HepG2 (cell line): ENCODE measurements around the gene BIRC2. TPM values are rescaled to one million over a fixed set of nuclear protein-coding genes. Genes with fewer than 3 reads are reported as not detected.

Experiments
- ATAC-seq: fragments of 200-7000 bp; cut with Tn5 transposase; 3 replicates; pipeline ENCODE4 v1.9.1; 2020; ENCODE audit warnings: mild to moderate bottlenecking, moderate library complexity
- Bru-seq: library from RNA; stranded (reverse); fragments of 400-500 nt; gene quantifications from one replicate; lab custom pipeline; 2021; lab: Mats Ljungman, UMichigan
- BruChase-seq, 2 experiments: library from RNA; stranded (reverse); fragments of 400-500 nt; gene quantifications; one replicate each; lab custom pipeline; 2021; lab: Mats Ljungman, UMichigan
- BruUV-seq: library from RNA; stranded (reverse); fragments of 400-500 nt; replicated peaks from 2 replicates; lab custom pipeline; 2021; lab: Mats Ljungman, UMichigan
- CTCF ChIA-PET: fragments of 300-600 bp; formaldehyde crosslinking; extraction: SDS; loops from one replicate; lab custom pipeline; 2021; ENCODE audit warnings: low total read pairs, inconsistent platforms, low intra/inter-chr PET ratio; lab: Yijun Ruan, JAX
- POLR2A ChIA-PET: fragments of 350-600 bp; sonication (Branson Sonifier 250); formaldehyde crosslinking; loops from one replicate; lab custom pipeline; 2020; ENCODE audit warnings: antibody characterized with exemption, inconsistent platforms; lab: Yijun Ruan, JAX
- DNase-seq: peaks from one replicate; pipeline ENCODE4 v3.0.0-alpha.2; 2015; ENCODE audit warnings: low spot score
- FAIRE-seq: peaks from 3 replicates; lab custom pipeline; 2011; peaks lifted over from hg19 to GRCh38; lab: Jason Lieb, UNC
- H2AFZ ChIP-seq: one replicate; pipeline ENCODE4 v1.6.1; 2011; ENCODE audit warnings: low read length, inconsistent platforms
- H3K27ac ChIP-seq: fragments of 300-600 bp; 3 replicates; pipeline ENCODE4 v1.8.0; 2011; ENCODE audit warnings: mixed run types, mild to moderate bottlenecking, mixed read lengths, low read length, inconsistent platforms; ENCODE audit not compliant: insufficient read depth; ENCODE audit errors: extremely low read length
- H3K27me3 ChIP-seq, 2 experiments: fragments of 200-600 bp in 1 of 2; 2 replicates in 1 of 2; 3 replicates in 1 of 2; pipeline versions ENCODE4 v1.6.0 to v1.8.0; 2011; ENCODE audit warnings: low read length in 2 of 2, mild to moderate bottlenecking in 2 of 2, moderate library complexity in 2 of 2, inconsistent platforms in 1 of 2; ENCODE audit not compliant: insufficient read depth in 2 of 2, control insufficient read depth in 1 of 2
- H3K36me3 ChIP-seq, 2 experiments: fragments of 200-600 bp in 1 of 2; replicated peaks in 1 of 2; 2 replicates in 1 of 2; 3 replicates in 1 of 2; pipeline versions ENCODE4 v1.5.1 to v1.8.0; 2011; ENCODE audit warnings: low read length in 2 of 2, inconsistent platforms in 1 of 2; ENCODE audit not compliant: insufficient read depth in 2 of 2, control insufficient read depth in 1 of 2
- H3K4me1 ChIP-seq: 2 replicates; pipeline ENCODE4 v1.5.1; 2012; ENCODE audit warnings: low read length, inconsistent platforms; ENCODE audit not compliant: insufficient read depth
- H3K4me2 ChIP-seq: 2 replicates; pipeline ENCODE4 v1.6.0; 2011; ENCODE audit warnings: low read depth, low read length, inconsistent platforms
- H3K4me3 ChIP-seq, 3 experiments: fragments of 200-600 bp in 1 of 3; sonication (generic), shearing (Covaris generic) in 1 of 3; replicated peaks in 1 of 3; 2 replicates each; pipeline ENCODE4 v1.5.1; 2011 to 2016; ENCODE audit warnings: low read length in 3 of 3, inconsistent platforms in 2 of 3, low read depth in 2 of 3, mild to moderate bottlenecking in 2 of 3, control low read depth in 1 of 3, mixed read lengths in 1 of 3; ENCODE audit not compliant: insufficient read depth in 1 of 3
- H3K79me2 ChIP-seq: one replicate; pipeline ENCODE4 v1.6.1; 2011; ENCODE audit warnings: low read length, inconsistent platforms; ENCODE audit not compliant: insufficient read depth
- H3K9ac ChIP-seq: 2 replicates; pipeline ENCODE4 v1.6.0; 2011; ENCODE audit warnings: mild to moderate bottlenecking, low read depth, low read length, inconsistent platforms; ENCODE audit not compliant: insufficient read depth
- H3K9me3 ChIP-seq: 2 replicates; pipeline ENCODE4 v1.5.1; 2012; ENCODE audit warnings: mild to moderate bottlenecking, low read length
- H4K20me1 ChIP-seq: 2 replicates; pipeline ENCODE4 v1.6.0; 2011; ENCODE audit warnings: inconsistent platforms, mild to moderate bottlenecking, low read length, moderate library complexity; ENCODE audit not compliant: insufficient read depth
- BHLHE40 ChIP-seq: IDR thresholded peaks from 2 replicates; pipeline ENCODE4 v1.6.1; 2011; ENCODE audit warnings: low read length, improper control_type of control experiment
- BRD4 ChIP-seq: sonication (generic); formaldehyde crosslinking; IDR thresholded peaks from 2 replicates; pipeline ENCODE4 v1.4.0; 2020; ENCODE audit warnings: missing genetic modification reagents
- CBFB ChIP-seq: sonication (generic); formaldehyde crosslinking; IDR thresholded peaks from 2 replicates; pipeline ENCODE4 v1.4.0; 2020; ENCODE audit warnings: missing genetic modification reagents
- FOXO1 ChIP-seq: sonication (generic); formaldehyde crosslinking; IDR thresholded peaks from 2 replicates; pipeline ENCODE4 v1.4.0; 2020; ENCODE audit warnings: missing genetic modification reagents
- GABPB1 ChIP-seq: IDR thresholded peaks from 2 replicates; pipeline ENCODE4 v1.6.1; 2016; ENCODE audit warnings: mild to moderate bottlenecking, missing genetic modification reagents, moderate library complexity, missing compliant biosample characterization
- GFI1 ChIP-seq: sonication (generic); formaldehyde crosslinking; IDR thresholded peaks from 2 replicates; pipeline ENCODE4 v1.5.0; 2020; ENCODE audit warnings: missing genetic modification reagents, mild to moderate bottlenecking, borderline replicate concordance
- SMAD9 ChIP-seq: sonication (generic); formaldehyde crosslinking; IDR thresholded peaks from 2 replicates; pipeline ENCODE4 v1.5.1; 2020; ENCODE audit warnings: mild to moderate bottlenecking, missing genetic modification reagents
- STAT5B ChIP-seq: sonication (generic); formaldehyde crosslinking; IDR thresholded peaks from 2 replicates; pipeline ENCODE4 v1.4.0; 2020; ENCODE audit warnings: missing genetic modification reagents
- THAP11 ChIP-seq: IDR thresholded peaks from 2 replicates; pipeline ENCODE4 v1.6.1; 2016; ENCODE audit warnings: missing biosample characterization, missing genetic modification reagents
- ZBTB7B ChIP-seq: sonication (generic); formaldehyde crosslinking; IDR thresholded peaks from 2 replicates; pipeline ENCODE4 v1.4.0; 2020; ENCODE audit warnings: missing genetic modification reagents
- ZNF687 ChIP-seq: sonication (generic); formaldehyde crosslinking; IDR thresholded peaks from 2 replicates; pipeline ENCODE4 v1.5.1; 2020; ENCODE audit warnings: mild to moderate bottlenecking, missing genetic modification reagents, moderate library complexity
- ZNF704 ChIP-seq: sonication (generic); formaldehyde crosslinking; IDR thresholded peaks from 2 replicates; pipeline ENCODE4 v1.8.1; 2023; ENCODE audit warnings: mild to moderate bottlenecking, inconsistent platforms, moderate library complexity, missing genetic modification reagents, borderline replicate concordance
- WGBS: methylation state at CpG from one replicate; pipeline ENCODE4 v1.1.6; 2017; ENCODE audit warnings: low lambda C conversion rate; 5-methylcytosine and 5-hydroxymethylcytosine counted together
- in situ Hi-C: cut with HindIII; loops from 2 replicates; pipeline ENCODE4 v1.10.0; 2017; ENCODE audit warnings: low pct_unique_long_range_greater_than_20kb; ENCODE audit not compliant: extremely low pct_ligation_motif_present
- intact Hi-C: fragments of 100-400 bp; cut with micrococcal nuclease; formaldehyde crosslinking; loops from one replicate; pipeline ENCODE4 v1.10.0; 2022; ENCODE audit not compliant: unreplicated experiment
- long read RNA-seq, 2 experiments: library from RNA in 1 of 2; library from polyadenylated mRNA in 1 of 2; stranded (forward) in 1 of 2; unstranded in 1 of 2; transcript quantifications; one replicate each; pipeline ENCODE4 v2.0.0, GENCODE V29; 2019 to 2022
- polyA minus RNA-seq, 3 experiments: library from RNA; depleted of rRNA, polyadenylated mRNA; stranded (reverse); fragments of >200 nt; gene quantifications; 2 replicates each; pipeline ENCODE4 v1.2.3, GENCODE V29; 2011; ENCODE audit warnings: low replicate concordance in 1 of 3
- polyA plus RNA-seq, 8 experiments: library from polyadenylated mRNA; depleted of rRNA in 3 of 8; stranded (reverse) in 7 of 8; unstranded in 1 of 8; fragments of >200 nt; fragmentation: Illumina TruSeq in 4 of 8; extraction: Trizol in 4 of 8; gene quantifications; 2 replicates each; pipeline versions ENCODE4 v1.2.1 to v1.2.3, GENCODE V29; 2011 to 2016; ENCODE audit warnings: low read depth in 4 of 8, missing spikeins in 1 of 8, mixed read lengths in 1 of 8; ENCODE audit not compliant: insufficient read depth in 1 of 8
- total RNA-seq, 5 experiments: library from RNA; depleted of rRNA; stranded (reverse); fragments of >200 nt; fragmentation: Illumina TruSeq; extraction: Trizol; gene quantifications; 2 replicates each; pipeline ENCODE4 v1.2.3, GENCODE V29; 2016; ENCODE audit warnings: low read depth in 1 of 5

The BIRC2 gene
- total RNA-seq (2016; rRNA removed; fragmentation: Illumina TruSeq; extraction: Trizol) (61.7 and 83.2 TPM in 2 replicates), polyA plus RNA-seq (2011; rRNA removed) (59.2 and 62.2 TPM in 2 replicates), polyA minus RNA-seq (2011; rRNA and poly(A)+ RNA removed; ENCODE audit: low replicate concordance) (26.8 and 53.5 TPM in 2 replicates), Bru-seq, nascent RNA (percentile 94 among the genes with signal in this experiment), BruChase-seq, experiment 1, labeled RNA remaining after a 6-hour chase (percentile 94 among the genes with signal in this experiment), BruChase-seq, experiment 2, labeled RNA remaining after a 2-hour chase (percentile 94 among the genes with signal in this experiment)
- total RNA-seq (2016; cell fraction: cytosol; rRNA removed; fragmentation: Illumina TruSeq; extraction: Trizol; ENCODE audit: low read depth): 25.1 and 31.7 TPM in 2 replicates
- total RNA-seq (2016; cell fraction: insoluble cytoplasmic fraction; rRNA removed; fragmentation: Illumina TruSeq; extraction: Trizol): 61.7 and 79.4 TPM in 2 replicates
- 42.0 and 43.8 TPM in 2 replicates for total RNA-seq (2016; cell fraction: membrane; rRNA removed; fragmentation: Illumina TruSeq; extraction: Trizol)
- total RNA-seq (2016; cell fraction: nucleus; rRNA removed; fragmentation: Illumina TruSeq; extraction: Trizol): 77.0 and 77.1 TPM in 2 replicates
- 27.3 and 42.8 TPM in 2 replicates for polyA plus RNA-seq (2011; cell fraction: cytosol; rRNA removed)
- 60.1 and 69.2 TPM in 2 replicates for polyA plus RNA-seq (2011; cell fraction: nucleus; rRNA removed)
- 35.9 and 38.7 TPM in 2 replicates for polyA plus RNA-seq (2012)
- polyA plus RNA-seq (2016; cell fraction: cytosol; fragmentation: Illumina TruSeq; extraction: Trizol; ENCODE audit: low read depth): 7.7 and 9.4 TPM in 2 replicates
- 58.0 and 61.2 TPM in 2 replicates for polyA plus RNA-seq (2016; cell fraction: insoluble cytoplasmic fraction; fragmentation: Illumina TruSeq; extraction: Trizol; ENCODE audit: low read depth)
- polyA plus RNA-seq (2016; cell fraction: membrane; fragmentation: Illumina TruSeq; extraction: Trizol; ENCODE audit: low read depth): 16.9 and 19.1 TPM in 2 replicates
- polyA plus RNA-seq (2016; cell fraction: nucleus; fragmentation: Illumina TruSeq; extraction: Trizol; ENCODE audit: insufficient read depth, low read depth): 60.1 and 64.2 TPM in 2 replicates
- 26.7 and 30.0 TPM in 2 replicates for polyA minus RNA-seq (2011; cell fraction: cytosol; rRNA and poly(A)+ RNA removed)
- polyA minus RNA-seq (2011; cell fraction: nucleus; rRNA and poly(A)+ RNA removed): 152 and 170 TPM in 2 replicates
- long read RNA-seq, experiment 1, transcript BIRC2-201 (9 exons, 3,743 nt): major isoform, 11 of 23 reads
- long read RNA-seq, experiment 1, partial matches to known transcripts: 8 of 23 reads
- long read RNA-seq, experiment 1, other reads (novel, unspliced or antisense): 4 of 23 reads
- long read RNA-seq, experiment 2, partial matches to known transcripts: 45 of 78 reads
- long read RNA-seq, experiment 2, other reads (novel, unspliced or antisense): 31 of 78 reads

- Histone ChIP-seq H3K4me1 (peaks cover 30% of the 10 kb centered on the region), H3K9me3 (no peaks in the 10 kb centered on the region), H3K9ac (peak within 1 kb of the TSS; percentile 90), H2AFZ (peak within 1 kb of the TSS; percentile 87), H3K4me3 (peak within 1 kb of the TSS; percentile 85 to 98 (median 96)), H3K27me3 (no peaks in the 10 kb centered on the region; a peak in 1 of 5 replicates), H3K36me3 (peaks cover 0 to 1% of the 10 kb centered on the region in 2 experiments; a peak in 2 of 5 replicates), H3K79me2 (peaks cover 47% of the 10 kb centered on the region), H3K27ac (peak within 1 kb of the TSS; percentile 96), H4K20me1 (peaks cover 8% of the 10 kb centered on the region; the same call in 1 of the 2 replicates), H3K4me2 (peak within 1 kb of the TSS; percentile 80)
- 2% methylated on average over 20 of the region's 77 CpGs for WGBS
- in situ Hi-C loops (loop anchor here (5.0 to 10.0 kb wide), 2 partner anchors 148 to 315 kb away; no protein-coding TSS in a partner anchor), intact Hi-C loops (loop anchor here (2.0 to 5.0 kb wide), 5 partner anchors 30 to 268 kb away; partner anchors contain the start of gene BIRC3)
- peak; percentile 79 for DNase-seq
- POLR2A ChIA-PET: interaction anchor here (0.6 to 1.1 kb wide), 2 partner anchors 76 to 139 kb away, joined by 3 to 4 read pairs; no protein-coding TSS in a partner anchor
- FAIRE-seq: no peak
- CTCF ChIA-PET: interaction anchor here (1.6 to 2.0 kb wide), 2 partner anchors 59 to 148 kb away, joined by 4 to 11 read pairs; no protein-coding TSS in a partner anchor
- no TSS peak for BruUV-seq
- ATAC-seq: peak; percentile 96
- TF ChIP-seq ZNF704 (CRISPR knock-in tag): peak; percentile 44; the same call in 1 of the 2 replicates
- TF ChIP-seq CBFB (CRISPR knock-in tag): peak; percentile 49; the same call in 1 of the 2 replicates
- peak; percentile 90 for TF ChIP-seq GABPB1 (CRISPR knock-in tag)
- TF ChIP-seq BHLHE40: 0 out of 2 replicates have a peak, but pooled peaks have one; percentile 15
- peak; percentile 41; the same call in 1 of the 2 replicates for TF ChIP-seq FOXO1 (CRISPR knock-in tag)
- TF ChIP-seq BRD4: peak; percentile 47; the same call in 1 of the 2 replicates
- peak; percentile 75 for TF ChIP-seq THAP11 (CRISPR knock-in tag)
- no peak for TF ChIP-seq GFI1
- TF ChIP-seq ZNF687 (CRISPR knock-in tag): peak; percentile 98
- TF ChIP-seq STAT5B: no peak
- TF ChIP-seq SMAD9 (CRISPR knock-in tag): no peak
- TF ChIP-seq ZBTB7B (CRISPR knock-in tag): peak; percentile 68; the same call in 1 of the 2 replicates
These were observed at the start of gene BIRC2 for GRCh38 chr11:102346748-102347461. Gene BIRC2, plus strand, starts transcription at chr11:102347214. Its CDS starts 2,641 bp downstream, at chr11:102349855.
